ENCODE data around the gene USP3. TPM values are rescaled to one million over a fixed set of nuclear protein-coding genes. Genes with fewer than 3 reads are reported as not detected.

Gene USP3
- total RNA-seq, 2 experiments from 2014 or later, result 34.6 to 53.0 TPM

GRCh38 chr15:63587527-63587926 lies 83.1 kb downstream of the USP3 start:
- Histone ChIP-seq H3K79me2 (ENCODE audit: insufficient read depth, low read depth, low read length) (no peaks in the 10 kb centered on the region), H3K9me2 (ENCODE audit: insufficient read depth, low read length) (no peaks in the 10 kb centered on the region), H3K27ac (ENCODE audit: low read depth, low read length, poor library complexity, severe bottlenecking) (no peak overlapping the region), H3K4me3 (ENCODE audit: low read depth, low read length, poor library complexity, severe bottlenecking) (no peak overlapping the region), H2AFZ (ENCODE audit: low read length) (no peak overlapping the region), H3K36me3 (ENCODE audit: insufficient read depth, low read length) (peaks cover 83% of the 10 kb centered on the region), H3K9me3 (ENCODE audit: low read length) (peaks cover 13% of the 10 kb centered on the region; the same call in 1 of the 2 replicates), H3K4me1 (ENCODE audit: insufficient read depth, low read length, poor library complexity, severe bottlenecking) (no peaks in the 10 kb centered on the region), H3K4me2 (ENCODE audit: low read length) (no peak overlapping the region), H4K20me1 (ENCODE audit: insufficient read depth, low read length) (no peaks in the 10 kb centered on the region)
- intact Hi-C loops (cut with micrococcal nuclease; ENCODE audit: unreplicated experiment), result no loop called here
- CTCF ChIA-PET (ENCODE audit: unreplicated experiment), result no interaction called here
- DNase-seq (ENCODE audit: low spot score), result no peak
- POLR2A ChIA-PET, result no interaction called here
- TF ChIP-seq CTCF (conservative IDR thresholded peaks at IDR 0.05; ENCODE audit: low read length), result no peak
- TF ChIP-seq EZH2phosphoT487 (IDR thresholded peaks at IDR 0.05; ENCODE audit: borderline replicate concordance, low read depth, low read length), result no peak
- BruUV-seq (replicated peaks), result no TSS peak

GRCh38 chr15:63588826-63589225 lies 84.4 kb downstream of the USP3 start:
- H3K36me3 ChIP-seq (ENCODE audit: insufficient read depth, low read length), result peaks cover 88% of the 10 kb centered on the region
- CTCF ChIA-PET (ENCODE audit: unreplicated experiment), result no interaction called here
- POLR2A ChIA-PET, result interaction anchor here (0.6 to 0.9 kb wide), 2 partner anchors 260 to 292 kb away, joined by 3 read pairs; no protein-coding TSS in a partner anchor

More at GRCh38 chr15:63588826-63589225, 84.4 kb downstream of the USP3 start:
- Histone ChIP-seq H3K4me1 (ENCODE audit: insufficient read depth, low read length, poor library complexity, severe bottlenecking) (no peaks in the 10 kb centered on the region), H3K4me3 (ENCODE audit: low read depth, low read length, poor library complexity, severe bottlenecking) (no peak overlapping the region), H3K27ac (ENCODE audit: low read depth, low read length, poor library complexity, severe bottlenecking) (no peak overlapping the region), H3K9me3 (ENCODE audit: low read length) (peaks cover 13% of the 10 kb centered on the region; the same call in 1 of the 2 replicates), H2AFZ (ENCODE audit: low read length) (no peak overlapping the region), H4K20me1 (ENCODE audit: insufficient read depth, low read length) (no peaks in the 10 kb centered on the region), H3K4me2 (ENCODE audit: low read length) (no peak overlapping the region), H3K9me2 (ENCODE audit: insufficient read depth, low read length) (no peaks in the 10 kb centered on the region), H3K79me2 (ENCODE audit: insufficient read depth, low read depth, low read length) (no peaks in the 10 kb centered on the region)
- TF ChIP-seq CTCF (conservative IDR thresholded peaks at IDR 0.05; ENCODE audit: low read length) (no peak), EZH2phosphoT487 (IDR thresholded peaks at IDR 0.05; ENCODE audit: borderline replicate concordance, low read depth, low read length) (no peak)
- intact Hi-C loops (cut with micrococcal nuclease; ENCODE audit: unreplicated experiment), result no loop called here
- BruUV-seq (replicated peaks), result no TSS peak
- DNase-seq (ENCODE audit: low spot score), result no peak
